Neutrophil (primary cell): ENCODE data around the gene ENDOU.

Source experiments
- H3K27ac ChIP-seq: fragments of 200-600 bp; sonication (generic); 2 replicates; pipeline ENCODE4 v1.5.1; 2016; ENCODE audit warnings: mild to moderate bottlenecking, moderate library complexity
- H3K27me3 ChIP-seq: fragments of 200-600 bp; sonication (generic); 2 replicates; pipeline ENCODE4 v1.6.0; 2016; ENCODE audit warnings: mild to moderate bottlenecking
- H3K36me3 ChIP-seq: fragments of 200-600 bp; sonication (generic); 2 replicates; pipeline ENCODE4 v1.5.1; 2017
- H3K4me1 ChIP-seq, 2 experiments: fragments of 200-600 bp in 1 of 2; sonication (generic) in 1 of 2; 1 replicate in 1 of 2; 2 replicates in 1 of 2; pipeline versions ENCODE4 v1.5.1 to v1.6.1; 2013 to 2016; ENCODE audit warnings: low read depth in 1 of 2, low read length in 1 of 2, mild to moderate bottlenecking in 1 of 2, moderate library complexity in 1 of 2; ENCODE audit not compliant: control insufficient read depth in 1 of 2, insufficient read depth in 1 of 2
- H3K4me3 ChIP-seq, 2 experiments: fragments of 200-600 bp in 1 of 2; sonication (generic) in 1 of 2; 1 replicate in 1 of 2; 2 replicates in 1 of 2; pipeline ENCODE4 v1.5.1; 2013 to 2016; ENCODE audit warnings: low read depth in 1 of 2, low read length in 1 of 2, mild to moderate bottlenecking in 1 of 2, moderate library complexity in 1 of 2
- H3K9me3 ChIP-seq: fragments of 200-600 bp; sonication (generic); 2 replicates; pipeline ENCODE4 v1.5.1; 2016
- TF ChIP-seq, protein P1 (sequence below): fragments of 200-600 bp; sonication (generic); IDR thresholded peaks from 2 replicates; pipeline ENCODE4 v1.5.1; 2016; ENCODE audit warnings: antibody characterized with exemption

ENDOU gene

DNA sequence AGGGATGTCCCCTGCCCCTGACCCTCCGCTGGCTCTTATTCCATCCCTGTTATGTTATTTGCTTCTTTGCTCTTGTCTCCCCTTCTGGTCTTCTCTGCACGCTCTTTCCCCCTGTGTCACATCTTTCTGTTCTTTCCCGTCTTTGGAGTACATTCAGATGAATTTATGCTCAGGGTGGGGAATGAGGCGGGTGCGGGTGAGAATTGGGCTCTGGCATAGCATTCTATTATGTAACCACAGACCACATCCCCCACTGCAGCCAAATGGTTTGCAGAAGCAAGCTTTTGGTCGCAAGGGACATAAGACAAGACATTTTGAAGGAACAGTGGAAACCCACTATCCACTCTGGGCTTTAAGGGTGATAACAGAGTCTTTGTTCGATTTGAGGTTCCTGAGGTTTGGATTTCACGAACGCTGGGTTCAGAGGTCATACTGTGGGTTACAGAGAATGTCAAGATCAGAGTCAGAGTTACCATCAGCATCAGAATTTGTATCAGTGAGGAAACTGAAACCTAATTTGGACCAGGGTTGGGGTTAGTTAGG is 3.8 kb downstream of the ENDOU start:
- no peak overlapping the region for H3K27ac ChIP-seq
- H3K4me3 ChIP-seq: no peak overlapping the region
- H3K27me3 ChIP-seq: peaks cover 9% of the 10 kb centered on the region
- peaks cover 47% of the 10 kb centered on the region for H3K36me3 ChIP-seq
- no peaks in the 10 kb centered on the region for H3K9me3 ChIP-seq
- H3K4me1 ChIP-seq: no peaks in the 10 kb centered on the region
- TF ChIP-seq, protein P1, sequence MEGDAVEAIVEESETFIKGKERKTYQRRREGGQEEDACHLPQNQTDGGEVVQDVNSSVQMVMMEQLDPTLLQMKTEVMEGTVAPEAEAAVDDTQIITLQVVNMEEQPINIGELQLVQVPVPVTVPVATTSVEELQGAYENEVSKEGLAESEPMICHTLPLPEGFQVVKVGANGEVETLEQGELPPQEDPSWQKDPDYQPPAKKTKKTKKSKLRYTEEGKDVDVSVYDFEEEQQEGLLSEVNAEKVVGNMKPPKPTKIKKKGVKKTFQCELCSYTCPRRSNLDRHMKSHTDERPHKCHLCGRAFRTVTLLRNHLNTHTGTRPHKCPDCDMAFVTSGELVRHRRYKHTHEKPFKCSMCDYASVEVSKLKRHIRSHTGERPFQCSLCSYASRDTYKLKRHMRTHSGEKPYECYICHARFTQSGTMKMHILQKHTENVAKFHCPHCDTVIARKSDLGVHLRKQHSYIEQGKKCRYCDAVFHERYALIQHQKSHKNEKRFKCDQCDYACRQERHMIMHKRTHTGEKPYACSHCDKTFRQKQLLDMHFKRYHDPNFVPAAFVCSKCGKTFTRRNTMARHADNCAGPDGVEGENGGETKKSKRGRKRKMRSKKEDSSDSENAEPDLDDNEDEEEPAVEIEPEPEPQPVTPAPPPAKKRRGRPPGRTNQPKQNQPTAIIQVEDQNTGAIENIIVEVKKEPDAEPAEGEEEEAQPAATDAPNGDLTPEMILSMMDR: no peak

DNA sequence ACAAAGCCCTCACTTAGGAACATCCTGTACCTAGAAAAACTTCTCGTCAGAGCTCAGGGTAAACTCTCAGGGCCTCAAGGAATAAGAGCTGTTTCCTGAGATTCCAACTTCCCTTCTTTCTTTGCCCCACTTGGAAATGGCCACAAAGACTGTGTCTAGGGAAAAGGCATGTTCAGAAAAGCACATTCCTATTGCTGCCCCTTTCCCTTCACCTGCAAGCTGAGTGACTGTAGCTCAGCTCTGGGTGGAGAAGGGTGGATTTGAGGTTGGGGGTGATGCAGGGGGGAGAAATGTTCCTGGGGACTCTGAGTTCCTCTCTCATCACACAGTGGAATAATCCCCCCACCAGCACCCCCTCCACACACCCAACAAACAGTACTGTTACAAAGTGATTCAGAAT is 6.8 kb downstream of the ENDOU start:
- H3K9me3 ChIP-seq: no peaks in the 10 kb centered on the region
- peaks cover 0 to 3% of the 10 kb centered on the region in 2 experiments for H3K4me1 ChIP-seq
- peaks cover 34% of the 10 kb centered on the region for H3K36me3 ChIP-seq
- peaks cover 9% of the 10 kb centered on the region for H3K27me3 ChIP-seq
- H3K4me3 ChIP-seq: no peak overlapping the region
- TF ChIP-seq, protein P1: no peak
- no peak overlapping the region for H3K27ac ChIP-seq

DNA sequence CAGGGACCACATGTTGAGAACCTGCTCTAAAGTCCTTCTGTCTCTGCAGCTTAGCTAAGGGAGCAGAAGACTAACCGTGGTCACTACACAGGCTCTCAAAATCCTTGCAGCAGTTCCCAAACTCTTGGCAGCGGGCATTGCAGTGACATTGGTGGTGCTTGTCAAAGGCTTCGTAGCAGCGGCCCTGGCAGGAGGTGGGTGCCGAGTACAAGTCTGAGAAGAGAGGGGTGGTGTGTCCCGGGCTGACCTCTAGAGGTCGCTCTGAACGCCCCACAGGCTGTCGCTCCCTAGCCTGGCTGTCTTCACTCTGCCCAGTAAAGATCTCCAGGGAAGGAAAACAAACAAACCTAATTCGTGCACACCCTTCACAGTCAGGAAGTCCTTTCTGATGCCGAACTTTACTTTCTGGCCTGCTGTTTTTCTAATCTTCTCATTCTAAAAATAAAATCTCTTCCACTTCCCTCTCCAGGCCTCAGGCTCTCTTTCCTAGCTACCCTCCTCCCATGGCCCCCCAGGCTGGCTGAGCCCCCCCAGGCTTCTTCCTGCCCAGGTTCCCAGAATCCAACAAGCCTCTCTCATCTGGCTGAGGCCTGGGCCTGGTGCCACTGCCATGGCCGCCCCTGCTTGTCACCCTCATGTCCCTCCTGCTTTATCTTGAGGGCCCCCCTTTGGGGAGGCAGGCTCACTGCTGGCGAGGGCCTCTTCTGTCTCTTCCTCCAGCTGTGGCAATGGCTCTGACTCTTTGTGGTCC is 7.7 kb downstream of the ENDOU start:
- Histone ChIP-seq H3K4me3 (no peak overlapping the region), H3K4me1 (peaks cover 0 to 3% of the 10 kb centered on the region in 2 experiments), H3K36me3 (peaks cover 25% of the 10 kb centered on the region), H3K27ac (no peak overlapping the region), H3K9me3 (no peaks in the 10 kb centered on the region), H3K27me3 (peaks cover 9% of the 10 kb centered on the region)
- TF ChIP-seq, protein P1: no peak

DNA sequence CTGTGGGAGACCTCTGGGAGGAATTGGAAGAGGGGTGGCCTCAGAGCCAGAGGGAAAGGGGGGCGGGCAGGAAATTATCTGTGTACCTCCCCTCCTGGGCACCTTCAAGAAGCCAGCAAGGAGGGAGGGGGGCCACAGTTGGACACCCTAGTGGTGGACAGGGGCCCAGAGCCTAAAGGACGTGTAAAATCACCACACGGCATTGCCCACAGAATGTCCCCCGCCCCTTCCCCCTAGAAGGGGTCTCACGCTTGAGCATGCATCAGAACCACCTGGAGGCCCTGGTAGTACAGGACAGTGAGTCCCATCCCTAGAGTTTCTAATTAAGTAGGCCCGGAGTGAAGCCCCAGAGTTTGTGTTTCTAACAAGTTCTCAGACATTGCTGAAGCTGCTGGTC is 8.2 kb downstream of the ENDOU start:
- no peak overlapping the region for H3K4me3 ChIP-seq
- H3K27me3 ChIP-seq: peaks cover 9% of the 10 kb centered on the region
- H3K36me3 ChIP-seq: peaks cover 21% of the 10 kb centered on the region
- H3K27ac ChIP-seq: no peak overlapping the region
- H3K4me1 ChIP-seq: peaks cover 0 to 3% of the 10 kb centered on the region in 2 experiments
- TF ChIP-seq, protein P1: no peak
- H3K9me3 ChIP-seq: no peaks in the 10 kb centered on the region

DNA sequence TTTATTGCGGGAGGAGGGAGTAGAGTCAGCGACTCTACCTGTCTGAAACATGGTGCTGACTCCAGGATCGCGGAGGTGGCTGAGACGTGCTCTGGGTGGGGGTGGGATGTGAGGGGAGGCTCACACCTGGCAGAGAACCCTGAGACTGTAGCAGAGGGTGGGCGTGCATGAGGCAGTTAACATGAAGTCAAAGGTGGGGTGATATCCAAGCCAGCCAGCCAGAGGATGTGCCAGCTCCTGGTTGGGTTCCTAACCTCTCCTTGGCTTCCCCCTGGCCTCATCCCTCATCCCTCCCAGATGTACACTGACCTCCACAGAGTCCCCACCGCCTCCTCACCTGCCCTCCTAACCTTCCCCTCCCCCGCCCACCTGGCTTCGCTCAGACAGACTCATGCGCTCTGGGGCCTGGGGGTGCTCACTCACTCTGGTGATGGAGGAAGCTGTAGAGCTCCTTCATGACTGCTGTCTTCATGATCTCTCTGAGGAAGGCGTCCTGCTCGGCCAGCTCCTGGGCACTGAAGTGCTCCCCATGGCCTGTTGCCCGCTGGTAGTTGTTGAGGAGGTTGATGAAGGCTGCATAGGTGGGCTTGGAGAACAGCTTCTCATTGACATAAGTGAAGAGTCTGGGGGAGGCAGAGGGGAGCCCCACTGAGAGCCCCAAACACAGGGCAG is 9.3 kb downstream of the ENDOU start:
- TF ChIP-seq, protein P1: no peak
- H3K9me3 ChIP-seq: no peaks in the 10 kb centered on the region
- H3K4me3 ChIP-seq: no peak overlapping the region
- H3K36me3 ChIP-seq: peaks cover 20% of the 10 kb centered on the region
- H3K4me1 ChIP-seq: peaks cover 0 to 3% of the 10 kb centered on the region in 2 experiments
- no peak overlapping the region for H3K27ac ChIP-seq
- H3K27me3 ChIP-seq: peaks cover 9% of the 10 kb centered on the region
